Esophagus squamous epithelium (tissue), 5 donors: ENCODE results near the gene CDH12. TPM values are rescaled to one million over a fixed set of nuclear protein-coding genes. Genes with fewer than 3 reads are reported as not detected.

Experiments
- DNase-seq: peaks from one replicate; lab custom pipeline; 2025; lab: John Stamatoyannopoulos, UW
- H3K27ac ChIP-seq, 4 donors: fragments of 200-600 bp; sonication (generic); one replicate each; pipeline ENCODE4 v1.5.1; 2016 to 2019; ENCODE audit warnings: mild to moderate bottlenecking in 1 of 4
- H3K27me3 ChIP-seq, 4 donors: fragments of 200-600 bp; sonication (generic); 1 replicate in 3 of 4; 2 replicates in 1 of 4; pipeline versions ENCODE4 v1.5.1 to v1.6.0; 2017 to 2021; ENCODE audit warnings: antibody characterized with exemption in 1 of 4
- H3K36me3 ChIP-seq, 3 donors: fragments of 200-600 bp; sonication (generic); one replicate each; pipeline ENCODE4 v1.5.1; 2016 to 2019
- H3K4me1 ChIP-seq, 3 donors: fragments of 200-600 bp; sonication (generic); one replicate each; pipeline ENCODE4 v1.5.1; 2017 to 2019
- H3K4me3 ChIP-seq, 4 donors: fragments of 200-600 bp; sonication (generic); 1 replicate in 3 of 4; 2 replicates in 1 of 4; pipeline ENCODE4 v1.5.1; 2016 to 2019; ENCODE audit warnings: mild to moderate bottlenecking in 2 of 4, moderate library complexity in 1 of 4
- H3K9me3 ChIP-seq, 3 donors: fragments of 200-600 bp; sonication (generic); one replicate each; pipeline ENCODE4 v1.5.1; 2016 to 2019
- CTCF ChIP-seq, 6 experiments: fragments of 450-650 bp in 4 of 6; fragments of 200-600 bp in 2 of 6; sonication (generic) in 2 of 6; IDR thresholded peaks; one replicate each; pipeline ENCODE4 v1.5.1; 2016 to 2019; ENCODE audit warnings: antibody characterized with exemption in 6 of 6, mild to moderate bottlenecking in 4 of 6, moderate library complexity in 4 of 6
- POLR2A ChIP-seq, 4 donors: fragments of 450-650 bp; IDR thresholded peaks; one replicate each; pipeline ENCODE4 v1.6.1; 2017; ENCODE audit warnings: antibody characterized with exemption in 4 of 4, mild to moderate bottlenecking in 4 of 4, moderate library complexity in 3 of 4
- WGBS, 2 donors: methylation state at CpG; one replicate each; pipeline ENCODE4 v1.1.5; 2018; 5-methylcytosine and 5-hydroxymethylcytosine counted together
- intact Hi-C: fragments of 100-400 bp; cut with DNase I; formaldehyde crosslinking; loops from one replicate; pipeline ENCODE4 v1.15.0; 2022
- total RNA-seq, 4 donors: library from RNA; depleted of rRNA; stranded (reverse); fragments of >200 nt; gene quantifications; one replicate each; pipeline ENCODE4 v1.1.0, GENCODE V29; 2016
- donor health status: DM: yes; HTN: yes; CAD: no.

CDH12 gene
- total RNA-seq = not detected

DNA sequence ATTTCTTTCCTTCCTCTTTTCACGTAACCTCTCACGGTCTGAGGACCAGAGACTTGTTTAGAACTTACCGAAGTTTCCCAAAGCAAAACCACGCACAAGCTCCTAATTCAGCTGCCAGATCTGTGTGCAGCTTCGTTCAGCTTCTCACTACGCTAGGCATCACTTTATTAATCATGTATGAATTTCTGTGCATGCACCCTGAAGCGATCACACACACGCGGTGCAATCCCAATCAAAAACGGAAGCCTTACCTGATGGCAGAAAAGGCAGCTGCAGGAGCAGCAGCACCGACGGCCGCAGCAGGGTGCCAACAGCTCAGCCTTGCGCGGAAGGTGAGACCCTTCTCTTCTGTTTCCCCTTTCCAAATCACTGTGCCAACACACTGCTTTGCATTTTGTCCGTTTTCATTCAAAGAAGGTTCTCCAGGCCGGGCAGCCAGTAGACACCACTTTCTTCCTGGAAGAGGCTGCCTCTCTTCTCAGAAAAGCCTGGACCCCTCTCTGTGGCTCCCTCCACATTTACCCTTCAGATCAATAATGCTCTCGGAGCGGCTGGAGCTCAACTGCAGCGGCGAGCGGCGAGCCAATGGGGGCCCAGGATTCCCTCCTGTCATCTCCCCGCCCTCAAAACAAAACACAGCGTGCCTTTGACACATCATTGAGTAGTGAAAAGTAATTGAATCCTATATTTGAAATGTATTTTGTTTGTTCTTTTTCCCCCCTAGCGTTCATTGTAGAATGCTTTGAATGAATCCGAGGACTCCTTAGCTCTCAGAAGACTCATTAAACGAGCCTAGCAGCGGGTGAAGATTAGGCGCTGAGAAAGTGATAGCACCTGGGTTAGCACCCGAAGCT is at the start of gene CDH12:
TSS of gene CDH12 (minus strand) at position 538 of the 854 bp plus-strand sequence.
- Histone ChIP-seq H3K27ac (no peak within 1 kb of the TSS), H3K9me3 (no peaks in the 10 kb centered on the region), H3K36me3 (no peaks in the 10 kb centered on the region), H3K4me1 (peaks cover 0 to 9% (median 2%) of the 10 kb centered on the region in 3 donors), H3K27me3 (no peaks in the 10 kb centered on the region), H3K4me3 (peak within 1 kb of the TSS; percentile 12 to 53 (median 26))
- intact Hi-C loops = no loop called here
- TF ChIP-seq CTCF (IDR thresholded peaks at IDR 0.05) (no peak), POLR2A (IDR thresholded peaks at IDR 0.05) (no peak)
- 5 to 8% methylated on average over 31 of the region's 31 CpGs for WGBS, 2 donors
- no peak for DNase-seq

- no peak for DNase-seq
- no peak for TF ChIP-seq CTCF (IDR thresholded peaks at IDR 0.05)
- TF ChIP-seq POLR2A (IDR thresholded peaks at IDR 0.05) = no peak
- WGBS, 2 donors = 60% methylated on average over 1 of the region's 5 CpGs; no CpG with 5 or more reads in 1 of the 2 donors
These were observed 48.7 kb upstream of the CDH12 start for GRCh38 chr5:22901885-22902284.

GRCh38 chr5:22900801-22901310 is 47.7 kb upstream of the CDH12 start:
- intact Hi-C loops = no loop called here
- no peaks in the 10 kb centered on the region for H3K4me1 ChIP-seq
- no peak for DNase-seq
- no peaks in the 10 kb centered on the region for H3K27me3 ChIP-seq
- no peak overlapping the region for H3K4me3 ChIP-seq
- no peak overlapping the region for H3K27ac ChIP-seq
- no peaks in the 10 kb centered on the region for H3K36me3 ChIP-seq
- WGBS, 2 donors = 92 to 94% methylated on average over 7 to 11 of the region's 17 CpGs
- TF ChIP-seq CTCF (IDR thresholded peaks at IDR 0.05) (no peak), POLR2A (IDR thresholded peaks at IDR 0.05) (no peak)
- no peaks in the 10 kb centered on the region for H3K9me3 ChIP-seq

More at GRCh38 chr5:22901885-22902284, 48.7 kb upstream of the CDH12 start:
- no peaks in the 10 kb centered on the region for H3K9me3 ChIP-seq
- no peak overlapping the region for H3K27ac ChIP-seq
- no peaks in the 10 kb centered on the region for H3K27me3 ChIP-seq
- H3K36me3 ChIP-seq = no peaks in the 10 kb centered on the region
- no peak overlapping the region for H3K4me3 ChIP-seq
- intact Hi-C loops = no loop called here
- no peaks in the 10 kb centered on the region for H3K4me1 ChIP-seq

GRCh38 chr5:22899341-22899740 is 46.2 kb upstream of the CDH12 start:
- TF ChIP-seq POLR2A (IDR thresholded peaks at IDR 0.05) = no peak
- no peak for TF ChIP-seq CTCF (IDR thresholded peaks at IDR 0.05)
- Histone ChIP-seq H3K9me3 (no peaks in the 10 kb centered on the region), H3K36me3 (no peaks in the 10 kb centered on the region), H3K4me1 (no peaks in the 10 kb centered on the region), H3K27me3 (no peaks in the 10 kb centered on the region), H3K4me3 (no peak overlapping the region), H3K27ac (no peak overlapping the region)
- intact Hi-C loops = no loop called here
- DNase-seq = no peak
- WGBS, 2 donors = 79 to 89% methylated on average over 8 of the region's 8 CpGs

DNA sequence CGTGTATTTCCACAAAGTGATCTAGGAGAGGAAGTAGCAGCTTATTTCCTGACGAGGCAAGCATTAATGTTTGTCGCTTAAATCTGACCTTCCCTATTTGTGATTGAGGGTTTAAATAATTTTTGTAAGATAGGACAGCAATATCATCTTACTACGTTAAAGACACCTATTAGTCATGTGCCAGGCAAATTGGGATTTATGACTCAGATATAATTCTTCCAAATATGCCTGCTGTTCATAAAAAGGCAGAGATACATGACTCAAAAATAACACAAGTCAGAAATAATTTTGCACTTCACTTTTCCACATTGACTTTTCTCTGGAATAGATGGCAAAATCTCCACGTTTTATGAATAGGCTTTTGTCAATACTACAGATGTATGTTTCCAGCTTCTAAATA is 43.0 kb upstream of the CDH12 start:
- H3K9me3 ChIP-seq = no peaks in the 10 kb centered on the region
- no peak overlapping the region for H3K4me3 ChIP-seq
- no peaks in the 10 kb centered on the region for H3K4me1 ChIP-seq
- intact Hi-C loops = no loop called here
- no peak for DNase-seq
- WGBS, 2 donors = 49 to 52% methylated on average over 5 of the region's 5 CpGs
- no peak overlapping the region for H3K27ac ChIP-seq
- H3K36me3 ChIP-seq = no peaks in the 10 kb centered on the region
- no peak for TF ChIP-seq CTCF (IDR thresholded peaks at IDR 0.05)
- no peak for TF ChIP-seq POLR2A (IDR thresholded peaks at IDR 0.05)
- H3K27me3 ChIP-seq = no peaks in the 10 kb centered on the region
